HFFc6 (cell line): ENCODE measurements around the gene PPP2R2B. TPM values are rescaled to one million over a fixed set of nuclear protein-coding genes. Genes with fewer than 3 reads are reported as not detected.

Experiments
- DNase-seq: peaks from one replicate; pipeline ENCODE4 v3.0.0-alpha.2; 2018
- H3K27ac Mint-ChIP-seq: 2 replicates; pipeline ENCODE4 v1.8.0; 2020; ENCODE audit warnings: mild to moderate bottlenecking, mixed read lengths
- H3K27me3 Mint-ChIP-seq: 2 replicates; pipeline ENCODE4 v1.8.0; 2021; ENCODE audit warnings: mild to moderate bottlenecking, moderate library complexity, mixed read lengths; ENCODE audit not compliant: insufficient read depth
- H3K36me3 Mint-ChIP-seq: 2 replicates; pipeline ENCODE4 v1.8.0; 2021; ENCODE audit warnings: low read depth, mixed read lengths
- H3K4me1 Mint-ChIP-seq: 2 replicates; pipeline ENCODE4 v1.8.0; 2020; ENCODE audit warnings: low read depth, mixed read lengths
- H3K4me3 Mint-ChIP-seq: 2 replicates; pipeline ENCODE4 v1.8.0; 2020; ENCODE audit warnings: mild to moderate bottlenecking, moderate library complexity, mixed read lengths
- H3K9me3 Mint-ChIP-seq: 2 replicates; pipeline ENCODE4 v1.8.0; 2020; ENCODE audit warnings: mild to moderate bottlenecking, mixed read lengths
- CTCF ChIP-seq: fragments of 200-600 bp; sonication (generic); IDR thresholded peaks from 2 replicates; pipeline ENCODE4 v1.5.0; 2021; ENCODE audit warnings: antibody characterized with exemption, mild to moderate bottlenecking
- total RNA-seq, 6 experiments: library from RNA; stranded (reverse); fragmentation: NEBNext Ultra II Directional; extraction: Animal tissue kit (Norgen Biotek cat#: 25700); gene quantifications; 2 replicates in 1 of 6; 3 replicates in 5 of 6; pipeline ENCODE4 v1.2.3, GENCODE V29; 2021

PPP2R2B gene
- total RNA-seq, 6 experiments from 2014 or later, result not detected

- H3K27ac Mint-ChIP-seq, result no peak overlapping the region
- H3K4me3 Mint-ChIP-seq, result no peak overlapping the region
- DNase-seq, result no peak
- H3K27me3 Mint-ChIP-seq, result peaks cover under 1% of the 10 kb centered on the region; the same call in 1 of the 2 replicates
- H3K9me3 Mint-ChIP-seq, result peaks cover 4% of the 10 kb centered on the region; the same call in 1 of the 2 replicates
- no peak for TF ChIP-seq CTCF
- H3K36me3 Mint-ChIP-seq, result no peaks in the 10 kb centered on the region
- H3K4me1 Mint-ChIP-seq, result no peaks in the 10 kb centered on the region
Measured at GRCh38 chr5:146660376-146660960, 218.1 kb downstream of the PPP2R2B start.

- Mint-ChIP-seq H3K4me1 (no peaks in the 10 kb centered on the region), H3K27me3 (peaks cover 3% of the 10 kb centered on the region; the same call in 1 of the 2 replicates), H3K4me3 (no peak overlapping the region), H3K36me3 (no peaks in the 10 kb centered on the region), H3K9me3 (peaks cover 4% of the 10 kb centered on the region; the same call in 1 of the 2 replicates), H3K27ac (no peak overlapping the region)
- TF ChIP-seq CTCF, result no peak
- DNase-seq, result no peak
Measured at GRCh38 chr5:146659961-146660360, 218.6 kb downstream of the PPP2R2B start.

GRCh38 chr5:146656703-146657102 lies 221.9 kb downstream of the PPP2R2B start:
- no peak for TF ChIP-seq CTCF

GRCh38 chr5:146653560-146653959 lies 225.0 kb downstream of the PPP2R2B start:
- H3K4me3 Mint-ChIP-seq, result no peak overlapping the region
- TF ChIP-seq CTCF, result no peak
- no peak overlapping the region for H3K27ac Mint-ChIP-seq
- no peaks in the 10 kb centered on the region for H3K36me3 Mint-ChIP-seq
- DNase-seq, result no peak
- peaks cover 5% of the 10 kb centered on the region; the same call in 1 of the 2 replicates for H3K27me3 Mint-ChIP-seq
- H3K9me3 Mint-ChIP-seq, result peaks cover 9% of the 10 kb centered on the region
- H3K4me1 Mint-ChIP-seq, result no peaks in the 10 kb centered on the region

More at GRCh38 chr5:146656703-146657102, 221.9 kb downstream of the PPP2R2B start:
- H3K9me3 Mint-ChIP-seq, result peaks cover 9% of the 10 kb centered on the region
- H3K36me3 Mint-ChIP-seq, result no peaks in the 10 kb centered on the region
- no peak overlapping the region for H3K4me3 Mint-ChIP-seq
- H3K27ac Mint-ChIP-seq, result no peak overlapping the region
- no peaks in the 10 kb centered on the region for H3K4me1 Mint-ChIP-seq
- DNase-seq, result no peak
- H3K27me3 Mint-ChIP-seq, result peaks cover 5% of the 10 kb centered on the region; the same call in 1 of the 2 replicates

GRCh38 chr5:146652547-146652946 lies 226.0 kb downstream of the PPP2R2B start:
- DNase-seq, result no peak
- Mint-ChIP-seq H3K4me1 (no peaks in the 10 kb centered on the region), H3K4me3 (no peak overlapping the region), H3K27me3 (peaks cover 5% of the 10 kb centered on the region; the same call in 1 of the 2 replicates), H3K27ac (no peak overlapping the region), H3K9me3 (peaks cover 9% of the 10 kb centered on the region), H3K36me3 (no peaks in the 10 kb centered on the region)
- TF ChIP-seq CTCF, result no peak
